Stimulated activated CD4-positive, alpha-beta T cell treated with anti-CD3 and anti-CD28 coated beads, Interleukin-4, amount 100 ng/mL, for 1 hour (primary cell): ENCODE results near the gene EIF4A2.
"Not testable (repeated sequence)": the region's sequence is repeated elsewhere in the genome, so short reads cannot be mapped to it uniquely, and the experiment has no call there.

Experiments used
- DNase-seq: peaks from one replicate; pipeline ENCODE4 v3.0.0-alpha.2; 2020

EIF4A2 gene

GRCh38 chr3:186785495-186786018 is 2.2 kb downstream of the EIF4A2 start:
- no peak for DNase-seq

GRCh38 chr3:186786922-186787321 is 3.5 kb downstream of the EIF4A2 start:
- DNase-seq: no peak

DNA sequence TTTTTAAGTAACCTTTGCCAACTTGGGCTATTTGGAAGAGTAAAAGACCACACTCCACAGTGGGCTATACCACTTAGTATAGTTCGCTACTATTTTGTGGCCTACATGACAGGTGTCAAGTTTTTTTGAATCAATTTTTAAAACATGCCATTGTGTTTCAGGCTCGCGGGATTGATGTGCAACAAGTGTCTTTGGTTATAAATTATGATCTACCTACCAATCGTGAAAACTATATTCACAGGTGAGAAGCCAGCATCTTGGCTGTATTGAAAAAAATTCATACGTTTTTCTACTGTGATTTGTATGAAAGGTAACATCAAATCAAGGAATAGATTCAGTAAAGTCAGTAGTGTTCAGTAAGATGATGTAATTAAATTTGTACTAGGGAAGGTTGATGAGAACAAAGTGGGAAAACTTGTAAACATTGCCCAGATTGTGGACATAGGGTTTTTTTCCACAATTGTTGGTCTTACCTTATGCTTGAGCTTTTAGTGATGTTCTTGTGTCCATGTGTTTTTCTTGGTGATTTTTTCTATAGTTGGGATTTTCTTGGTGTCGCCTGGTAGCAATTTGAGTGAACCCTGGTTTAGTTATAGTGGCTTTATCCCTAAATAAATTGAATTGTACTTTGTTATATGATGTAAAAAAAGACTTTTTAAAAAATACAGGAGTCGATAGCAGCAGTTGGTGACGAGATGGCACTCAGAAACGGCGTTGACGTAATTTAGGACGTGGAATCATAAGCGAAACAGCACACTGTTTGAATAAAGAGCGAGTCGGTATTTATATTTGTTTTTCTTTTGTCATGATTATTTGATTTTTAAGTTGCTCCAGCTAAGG is 4.5 kb downstream of the EIF4A2 start:
- DNase-seq: no peak

DNA sequence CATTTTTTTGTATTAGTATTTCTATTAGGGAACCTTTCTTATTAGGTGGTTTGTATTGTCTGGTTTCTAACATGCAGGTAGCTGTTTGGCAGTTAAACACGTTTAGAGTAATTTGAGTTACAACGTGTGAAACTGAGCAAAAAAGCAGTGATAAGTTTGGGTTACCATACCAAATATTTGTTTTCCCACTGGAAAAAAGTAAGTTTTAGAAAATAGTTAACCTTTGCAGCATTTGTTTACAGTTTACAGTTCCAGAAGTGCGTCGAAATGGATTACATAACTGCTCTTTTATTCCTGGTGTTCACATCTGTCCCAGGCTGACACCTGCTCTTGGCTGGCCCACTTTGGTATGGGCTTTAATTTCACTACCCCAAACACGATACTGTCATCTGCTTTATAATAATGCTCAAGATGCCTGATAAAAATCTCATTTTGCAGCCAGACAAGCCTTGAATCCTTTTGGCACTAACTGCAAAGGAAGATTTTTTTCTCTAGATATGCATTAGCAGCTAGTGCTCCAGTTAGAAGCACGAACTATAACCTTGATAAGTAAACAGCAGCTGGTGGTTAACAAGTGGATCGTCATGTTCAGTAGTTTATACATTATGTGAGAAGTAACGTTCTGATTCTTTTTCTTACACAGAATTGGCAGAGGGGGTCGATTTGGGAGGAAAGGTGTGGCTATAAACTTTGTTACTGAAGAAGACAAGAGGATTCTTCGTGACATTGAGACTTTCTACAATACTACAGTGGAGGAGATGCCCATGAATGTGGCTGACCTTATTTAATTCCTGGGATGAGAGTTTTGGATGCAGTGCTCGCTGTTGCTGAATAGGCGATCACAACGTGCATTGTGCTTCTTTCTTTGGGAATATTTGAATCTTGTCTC is 5.3 kb downstream of the EIF4A2 start:
- no peak for DNase-seq

DNA sequence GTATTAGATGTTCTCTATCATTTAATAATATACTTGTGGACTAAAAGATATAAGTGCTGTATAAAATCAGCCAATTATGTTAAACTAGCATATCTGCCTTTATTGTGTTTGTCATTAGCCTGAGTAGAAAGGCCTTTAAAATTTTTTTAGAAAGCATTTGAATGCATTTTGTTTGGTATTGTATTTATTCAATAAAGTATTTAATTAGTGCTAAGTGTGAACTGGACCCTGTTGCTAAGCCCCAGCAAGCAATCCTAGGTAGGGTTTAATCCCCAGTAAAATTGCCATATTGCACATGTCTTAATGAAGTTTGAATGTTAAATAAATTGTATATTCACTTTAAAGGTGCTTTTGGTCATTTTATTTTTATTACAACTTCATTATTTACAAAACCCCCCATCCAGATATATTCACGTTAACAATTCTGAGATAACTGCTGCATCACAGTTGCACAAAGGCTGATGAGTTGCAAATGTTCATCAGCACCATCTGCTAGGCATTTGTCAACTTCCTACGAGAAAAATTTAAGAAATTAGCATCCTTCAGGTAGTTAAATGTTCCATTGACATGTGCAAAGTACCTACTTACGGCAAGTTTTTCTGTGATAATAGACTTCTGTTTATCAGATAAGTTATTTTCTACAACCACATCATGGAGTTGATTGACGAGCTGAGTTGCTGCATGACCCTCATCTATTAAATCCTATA is 6.3 kb downstream of the EIF4A2 start:
- DNase-seq: no peak

DNA sequence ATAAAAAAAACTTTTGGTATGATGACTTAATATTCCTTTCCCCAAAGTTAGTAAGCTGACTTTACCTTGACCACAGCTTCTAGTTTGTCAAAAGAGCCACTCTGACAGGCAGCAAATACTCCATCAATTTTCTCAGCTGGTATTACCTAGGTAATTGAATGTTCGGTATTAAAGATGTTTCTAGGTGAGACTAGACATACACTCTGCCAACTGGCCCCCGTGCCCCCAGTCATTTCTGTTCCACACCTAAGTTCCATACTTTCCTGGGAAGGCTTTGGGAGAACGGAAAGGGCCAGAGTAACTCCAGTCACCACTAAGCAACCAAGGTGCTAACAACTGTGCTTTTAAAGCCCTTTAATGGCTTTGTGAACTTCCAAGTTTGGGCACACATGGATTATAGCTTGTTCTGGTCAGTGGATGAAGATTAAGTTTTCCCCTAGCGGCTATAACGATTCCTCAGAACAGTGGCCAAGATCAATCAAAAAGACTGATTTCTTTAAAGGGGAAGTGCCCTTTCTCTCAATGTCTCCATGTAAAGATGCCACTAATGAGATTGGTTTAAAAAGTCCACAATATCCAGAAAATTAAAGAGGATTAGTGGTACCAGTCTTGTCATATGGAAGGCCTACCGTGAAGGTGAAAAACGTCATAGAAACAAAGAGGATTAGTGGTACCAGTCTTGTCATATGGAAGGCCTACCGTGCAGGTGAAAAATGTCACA is 7.0 kb downstream of the EIF4A2 start:
- peak; percentile 23 for DNase-seq

GRCh38 chr3:186798239-186798874 is 15.0 kb downstream of the EIF4A2 start:
- no peak for DNase-seq

- DNase-seq: no peak
Measured at GRCh38 chr3:186800285-186800684, 16.9 kb downstream of the EIF4A2 start.

DNA sequence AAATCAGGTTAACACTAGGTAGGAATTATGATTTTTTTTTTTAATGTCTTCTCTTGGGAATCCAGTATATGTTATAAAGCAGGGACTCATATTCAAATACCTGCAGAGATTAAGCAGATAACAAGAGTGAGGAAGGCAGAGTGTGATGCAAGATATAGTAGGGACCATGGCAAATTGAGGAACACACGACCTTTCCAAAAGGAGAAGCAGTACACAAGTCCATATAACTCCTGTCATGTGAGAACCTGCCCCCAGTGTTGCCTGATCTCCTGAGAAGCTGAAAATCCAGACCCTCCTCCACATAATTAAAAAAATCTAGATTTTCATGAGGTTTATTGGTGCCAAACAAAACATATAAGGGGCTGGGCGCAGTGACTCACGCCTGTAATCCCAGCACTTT is 19.3 kb downstream of the EIF4A2 start:
- DNase-seq: no peak

GRCh38 chr3:186803447-186803846 is 20.1 kb downstream of the EIF4A2 start:
- not testable (repeated sequence) for DNase-seq

DNA sequence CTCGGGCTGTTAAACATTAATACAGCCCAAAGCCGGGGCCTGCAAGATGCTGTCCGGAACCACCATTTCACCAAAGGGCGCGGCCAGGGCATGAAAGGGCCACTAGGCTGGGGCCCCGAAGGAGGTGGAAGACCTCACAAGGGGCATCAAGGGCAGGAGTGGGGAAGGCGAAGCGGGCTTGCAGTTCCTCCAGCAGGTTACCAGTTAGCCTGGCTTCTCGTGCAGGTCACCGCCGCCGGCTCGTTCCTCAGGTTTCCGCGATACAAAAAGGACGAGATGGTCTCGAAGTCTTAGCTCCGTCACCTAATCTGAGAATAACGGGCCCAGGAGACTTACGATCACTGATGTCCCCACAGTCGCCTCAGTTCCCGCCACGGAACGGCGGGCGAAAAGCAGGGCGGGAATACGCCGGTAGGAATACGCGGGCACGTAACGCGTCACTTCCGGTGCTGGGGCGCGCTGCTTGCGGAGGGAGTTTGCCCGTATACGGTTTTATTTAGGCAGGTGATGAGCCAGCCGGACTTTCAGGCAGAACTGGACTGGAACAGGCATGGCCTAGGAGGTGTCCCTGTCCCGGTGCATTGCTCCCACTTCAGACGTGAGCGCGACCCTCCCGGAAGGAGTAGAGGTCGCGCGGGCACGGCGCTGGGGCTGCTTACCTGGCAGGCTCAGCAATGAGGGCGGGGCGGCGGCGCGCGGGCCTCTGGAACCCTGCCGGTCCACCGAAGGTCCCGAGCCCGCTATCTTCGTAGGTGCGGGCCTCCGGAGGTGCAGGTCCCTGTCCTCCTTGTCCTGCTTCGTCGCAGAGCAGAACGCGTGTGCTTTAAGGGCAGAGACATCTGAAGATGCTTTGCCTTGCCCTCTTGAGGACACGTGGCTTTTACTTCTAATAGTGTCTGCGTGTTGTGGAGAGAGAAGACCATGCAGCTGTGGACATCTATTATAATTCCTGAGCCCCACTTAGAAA is 23.0 kb downstream of the EIF4A2 start, which contains the start of gene RFC4:
RFC4 (minus strand) TSS at position 394 of the 967 bp plus-strand sequence. CDS start 1,769 bp downstream, outside the sequence.
- DNase-seq: peak; percentile 88

DNA sequence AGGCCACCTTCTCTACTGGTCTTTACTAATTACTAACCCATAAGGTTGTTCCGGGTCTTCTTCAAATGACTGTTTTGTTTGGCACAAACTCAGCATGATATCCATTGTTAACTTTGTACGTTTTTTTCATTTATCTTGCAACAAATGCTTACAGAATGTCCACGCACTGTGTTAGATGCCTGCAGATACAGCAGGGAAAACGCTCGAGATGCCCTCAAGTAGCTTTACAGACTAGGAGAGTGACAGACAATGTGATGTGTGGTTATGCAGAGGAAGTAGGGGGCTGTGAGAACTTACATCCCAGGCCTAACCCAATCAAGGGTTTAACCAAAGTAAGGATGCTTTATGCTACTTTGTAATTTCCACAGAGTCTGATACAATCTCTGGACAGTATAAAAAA is 23.9 kb downstream of the EIF4A2 start:
- DNase-seq: no peak

- no peak for DNase-seq
Measured at GRCh38 chr3:186810336-186810996, 27.1 kb downstream of the EIF4A2 start.

- DNase-seq: not testable (repeated sequence)
Measured at GRCh38 chr3:186811313-186811712, 27.9 kb downstream of the EIF4A2 start.

DNA sequence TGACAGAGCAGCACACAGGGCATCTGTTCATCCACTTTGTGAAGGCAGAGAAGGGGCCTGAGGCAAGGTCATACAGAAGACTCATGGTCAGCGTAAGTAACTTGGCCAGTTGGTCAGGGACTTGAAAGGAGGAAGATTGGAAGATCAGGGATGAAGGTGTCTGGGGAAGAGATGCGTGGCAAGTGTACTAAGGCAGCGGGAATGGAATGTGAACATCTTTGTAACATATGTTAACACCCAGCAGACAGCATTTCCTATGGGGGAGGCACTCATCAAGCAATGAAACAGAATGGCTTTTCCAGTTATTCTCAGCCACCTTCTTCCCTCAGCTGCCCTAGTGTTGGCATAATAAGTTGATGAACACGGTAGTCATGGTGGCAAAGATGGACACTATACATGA is 30.7 kb downstream of the EIF4A2 start:
- no peak for DNase-seq

GRCh38 chr3:186815435-186815834 is 32.1 kb downstream of the EIF4A2 start:
- no peak for DNase-seq

DNA sequence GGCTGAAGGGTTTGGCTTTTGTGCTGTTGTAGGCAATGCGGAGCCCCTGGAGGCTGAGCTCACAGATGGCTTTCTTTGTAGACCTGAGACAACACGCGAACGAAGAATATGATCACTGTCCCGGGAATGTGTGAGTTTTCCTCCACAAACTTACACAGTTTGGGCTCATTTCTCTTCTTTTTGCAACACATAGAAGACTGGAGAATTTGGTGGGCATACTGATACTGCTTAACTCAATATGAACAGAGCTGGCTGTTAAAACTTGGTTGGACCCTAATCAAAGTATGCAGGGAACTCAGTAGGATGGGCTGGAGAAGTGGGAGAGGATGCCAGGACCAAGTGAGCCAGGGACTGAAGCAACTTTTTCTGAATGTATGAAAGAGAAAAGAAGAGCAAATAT is 35.1 kb downstream of the EIF4A2 start:
- DNase-seq: no peak

DNA sequence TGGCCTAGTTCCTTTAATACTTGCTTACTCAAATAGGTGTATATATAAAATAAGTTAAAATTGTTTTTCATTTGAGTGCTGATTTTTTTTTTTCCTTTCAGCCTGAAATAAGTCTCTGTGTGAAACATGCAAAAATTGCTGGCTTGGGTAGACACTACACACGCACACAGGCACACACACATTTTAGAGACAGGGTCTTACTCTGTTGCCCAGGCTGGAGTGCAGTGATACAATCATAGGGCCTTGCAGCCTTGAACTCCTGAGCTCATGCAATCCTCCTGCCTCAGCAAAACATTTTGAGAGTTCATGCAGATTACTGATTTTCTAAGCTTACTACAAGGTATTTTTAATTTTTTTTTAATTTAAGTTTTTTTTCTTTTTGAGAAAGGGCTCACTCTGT is 35.6 kb downstream of the EIF4A2 start:
- DNase-seq: no peak

GRCh38 chr3:186821429-186822387 is 38.3 kb downstream of the EIF4A2 start:
- no peak for DNase-seq
